Activated CD8-positive, alpha-beta memory T cell treated with anti-CD3 and anti-CD28 coated beads, Interleukin-2, amount 50 U/mL, for 1 hour (primary cell): Measurements from ENCODE around the gene SPATS1.
"Not testable (repeated sequence)": the region's sequence is repeated elsewhere in the genome, so short reads cannot be mapped to it uniquely, and the experiment has no call there.

Source experiments
- DNase-seq: peaks from one replicate; pipeline ENCODE4 v3.0.0-alpha.2; 2020; ENCODE audit errors: extremely low read depth

The SPATS1 gene

DNA sequence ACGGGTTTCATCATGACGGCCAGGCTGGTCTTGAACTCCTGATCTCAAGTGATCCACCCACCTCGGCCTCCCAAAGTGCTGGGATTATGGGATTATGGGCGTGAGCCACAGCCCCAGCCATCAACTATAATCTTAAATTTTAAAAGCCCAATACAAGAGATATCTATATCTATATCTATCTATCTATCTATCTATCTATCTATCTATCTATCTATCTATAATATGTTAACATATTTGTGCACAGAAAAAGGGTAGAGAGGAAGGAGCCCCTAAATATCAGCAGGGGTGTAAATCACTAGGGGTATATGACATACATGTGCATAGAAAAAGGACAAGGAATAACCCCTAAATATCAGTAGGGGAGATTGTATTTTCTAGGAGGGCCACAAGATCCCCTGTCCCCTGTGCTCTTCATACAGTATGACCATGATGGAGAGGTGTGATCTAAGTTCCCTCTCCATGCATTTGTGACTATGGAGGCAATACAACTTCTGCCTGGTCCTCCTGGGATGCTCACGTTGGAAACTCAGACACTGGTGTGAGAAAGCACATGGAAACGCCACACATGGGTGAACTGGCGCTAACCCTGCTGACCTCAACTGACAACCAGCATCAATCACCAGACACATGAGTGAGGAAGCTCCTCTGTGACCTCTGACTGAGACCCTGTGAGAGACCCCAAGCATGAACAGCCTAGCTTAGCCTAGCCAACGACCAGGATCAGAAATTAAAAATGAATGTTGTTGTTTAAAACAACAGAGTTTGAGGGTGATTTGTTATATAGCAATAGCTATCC, 1.2 kb upstream of the SPATS1 start:
- no peak for DNase-seq

DNA sequence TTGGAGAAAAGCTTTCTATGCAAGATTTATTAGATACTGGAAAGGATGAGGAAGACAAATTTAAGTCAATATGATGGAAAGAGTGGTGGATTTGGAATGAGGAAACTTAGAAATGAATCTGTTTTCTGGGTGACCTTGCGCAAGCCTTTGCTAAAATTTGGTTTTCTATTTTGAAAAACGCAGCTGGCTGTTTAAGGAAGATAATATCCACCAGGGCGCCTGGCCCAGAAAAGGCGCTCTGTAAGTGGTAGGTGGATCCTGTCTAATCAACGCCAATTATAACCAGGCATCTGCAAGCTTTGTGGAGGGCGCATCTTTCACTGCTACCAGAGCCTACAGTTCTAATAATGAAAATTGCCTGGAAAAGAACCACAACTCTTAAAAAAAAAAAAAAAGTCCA, 398 bp upstream of the SPATS1 start:
- no peak for DNase-seq

DNA sequence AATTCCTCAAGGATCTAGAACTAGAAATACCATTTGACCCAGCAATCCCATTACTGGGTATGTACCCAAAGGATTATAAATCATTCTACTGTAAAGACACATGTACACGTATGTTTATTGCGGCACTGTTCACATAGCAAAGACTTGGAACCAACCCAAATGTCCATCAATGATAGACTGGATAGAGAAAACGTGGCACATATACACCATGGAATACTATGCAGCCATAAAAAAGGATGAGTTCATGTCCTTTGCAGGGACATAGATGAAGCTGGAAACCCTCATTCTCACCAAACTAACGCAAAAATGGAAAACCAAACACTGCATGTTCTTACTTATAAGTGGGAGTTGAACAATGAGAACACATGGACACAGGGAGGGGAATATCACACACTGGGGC, 4.4 kb downstream of the SPATS1 start:
- not testable (repeated sequence) for DNase-seq

DNA sequence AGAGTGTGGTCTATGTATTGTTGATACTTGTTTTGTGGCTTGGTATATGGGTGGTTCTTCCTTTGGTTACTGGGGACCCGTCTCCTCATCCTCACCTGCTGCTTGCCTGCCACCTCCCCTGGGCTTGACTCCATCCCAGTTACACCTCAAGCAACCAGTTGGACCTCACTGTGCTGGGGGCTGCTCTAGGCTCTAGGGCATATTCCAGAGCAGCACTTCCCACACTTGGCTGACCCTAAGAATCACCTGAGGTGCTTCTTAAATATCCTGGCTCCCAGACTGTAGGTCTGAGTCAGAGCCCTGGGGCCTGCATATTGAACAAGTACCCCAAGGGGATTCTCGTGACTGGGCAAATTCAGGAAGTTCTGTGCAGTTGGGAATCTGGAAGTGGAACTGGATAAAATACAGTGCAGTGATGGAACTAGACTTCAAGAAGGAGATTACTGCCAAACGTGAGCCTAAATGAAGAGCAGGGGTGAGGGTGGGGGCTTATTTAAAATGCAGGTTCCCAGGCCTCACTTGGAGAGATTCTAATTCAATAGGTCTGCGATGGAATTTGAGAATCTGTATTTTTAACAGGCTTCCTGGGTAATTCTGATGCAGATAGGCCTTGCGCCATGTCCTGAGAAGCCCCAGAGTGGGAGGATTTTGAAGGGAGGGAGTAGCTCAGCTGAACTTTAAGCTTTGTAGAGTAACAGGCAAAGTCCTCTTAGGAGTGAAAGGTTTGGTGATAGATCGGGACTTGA, 7.6 kb downstream of the SPATS1 start:
- DNase-seq = no peak

DNA sequence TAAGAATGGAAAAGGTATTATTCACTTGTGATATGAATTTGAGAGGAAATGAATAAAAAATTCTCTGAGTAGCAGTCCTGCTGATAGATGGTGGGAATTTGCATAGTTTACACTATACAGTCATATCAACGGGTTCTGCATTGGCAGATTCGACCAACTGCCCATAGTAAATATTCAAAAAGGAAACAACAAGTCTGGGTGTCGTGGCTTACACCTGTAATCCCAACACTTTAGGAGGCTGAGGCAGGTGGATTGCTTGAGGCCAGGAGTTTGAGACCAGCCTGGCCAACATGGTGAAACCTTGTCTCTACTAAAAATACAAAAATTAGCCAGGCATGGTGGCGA, 8.2 kb downstream of the SPATS1 start:
- DNase-seq = not testable (repeated sequence)

DNA sequence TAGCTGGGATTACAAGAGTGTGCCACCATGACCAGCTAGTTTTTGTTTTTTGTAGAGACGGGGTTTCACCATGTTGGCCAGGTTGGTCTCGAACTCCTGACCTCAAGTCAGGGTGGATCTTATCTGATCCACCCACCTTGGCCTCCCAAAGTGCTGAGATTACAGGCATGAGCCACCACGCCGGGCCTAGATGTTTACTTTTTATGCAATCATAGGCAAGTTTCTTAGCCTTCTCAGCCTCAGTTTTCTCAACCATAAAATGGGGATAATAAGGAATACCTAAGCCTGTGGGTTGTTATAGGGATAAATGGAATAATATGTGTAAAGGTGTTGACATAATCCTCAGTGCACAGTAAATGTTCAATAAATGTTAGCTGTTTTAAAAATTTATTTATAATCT, 9.8 kb downstream of the SPATS1 start:
- no peak for DNase-seq

DNA sequence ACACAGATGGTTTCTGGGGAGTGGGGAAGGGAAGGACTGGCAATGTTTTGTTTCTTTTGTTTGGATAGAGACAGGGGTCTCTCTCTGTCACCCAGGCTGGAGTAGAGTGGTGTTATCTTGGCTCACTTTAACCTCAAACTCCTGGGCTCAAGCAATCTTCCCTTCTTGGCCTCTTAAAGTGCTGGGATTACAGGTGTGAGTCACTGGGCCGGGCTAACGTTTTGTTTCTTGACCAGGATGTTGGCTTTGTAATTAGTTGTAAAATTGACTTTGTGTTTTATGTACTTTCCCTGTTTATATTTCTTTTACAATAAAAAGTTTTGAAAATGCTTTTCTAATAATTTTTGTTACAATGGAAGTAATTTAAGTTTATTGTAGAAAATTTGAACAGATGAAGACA, 10.9 kb downstream of the SPATS1 start:
- DNase-seq = no peak

DNA sequence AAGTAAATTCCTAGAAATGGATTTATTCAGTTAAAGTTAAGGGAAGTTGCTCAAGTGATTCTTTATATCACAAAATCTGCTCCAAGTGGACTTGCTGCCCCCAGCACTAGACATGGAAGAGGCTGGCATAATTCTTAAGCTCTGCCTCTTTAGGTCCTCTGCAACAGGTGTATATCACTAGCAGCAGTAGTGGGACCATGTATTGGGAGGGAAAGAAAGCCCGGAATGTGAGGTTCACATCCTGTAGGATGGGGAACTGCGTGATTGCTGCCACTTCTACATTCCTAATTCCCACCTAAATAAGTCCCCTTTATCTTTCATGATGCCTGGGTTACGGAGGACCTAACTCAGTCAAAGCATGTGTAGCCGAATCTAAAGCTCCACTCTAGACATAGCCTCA, 13.2 kb downstream of the SPATS1 start:
- DNase-seq = no peak

DNA sequence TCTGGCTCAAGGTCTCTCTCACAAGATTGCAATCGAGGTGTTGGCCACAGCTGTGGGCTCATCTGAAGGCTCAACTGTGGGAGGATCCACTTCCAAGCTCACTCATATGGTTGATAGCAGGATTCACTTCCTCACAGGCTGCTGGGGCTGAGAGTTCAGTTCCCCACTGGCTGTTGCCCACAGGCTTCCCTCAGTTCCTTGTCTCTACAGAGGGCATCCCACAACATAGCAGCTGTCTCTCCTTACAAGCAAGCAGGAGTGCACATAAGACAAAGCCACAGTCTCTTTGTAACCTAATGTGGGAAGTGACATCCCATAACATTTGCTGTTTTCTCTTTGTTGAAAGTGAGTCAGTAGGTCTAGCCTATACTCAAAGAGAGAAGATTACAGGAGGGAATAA, 14.0 kb downstream of the SPATS1 start:
- no peak for DNase-seq

DNA sequence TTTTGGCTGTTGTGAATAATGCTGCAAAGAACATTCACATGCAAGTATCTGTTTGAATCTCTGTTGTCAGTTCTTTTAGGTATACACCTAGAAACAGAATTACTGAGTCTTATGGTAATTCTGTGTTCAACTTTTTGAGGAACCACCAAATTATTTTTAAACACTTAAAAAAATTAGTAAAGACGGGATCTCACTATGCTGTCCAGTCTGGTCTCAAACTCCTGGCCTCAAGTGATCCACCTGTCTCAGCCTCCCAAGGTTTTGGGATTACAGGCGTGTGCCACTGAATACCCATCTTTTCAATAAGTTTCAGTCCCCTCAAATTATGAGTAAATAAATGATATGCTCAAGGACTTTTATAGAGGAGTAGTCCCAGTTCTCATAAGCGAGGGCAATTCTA, 17.5 kb downstream of the SPATS1 start:
- no peak for DNase-seq

DNA sequence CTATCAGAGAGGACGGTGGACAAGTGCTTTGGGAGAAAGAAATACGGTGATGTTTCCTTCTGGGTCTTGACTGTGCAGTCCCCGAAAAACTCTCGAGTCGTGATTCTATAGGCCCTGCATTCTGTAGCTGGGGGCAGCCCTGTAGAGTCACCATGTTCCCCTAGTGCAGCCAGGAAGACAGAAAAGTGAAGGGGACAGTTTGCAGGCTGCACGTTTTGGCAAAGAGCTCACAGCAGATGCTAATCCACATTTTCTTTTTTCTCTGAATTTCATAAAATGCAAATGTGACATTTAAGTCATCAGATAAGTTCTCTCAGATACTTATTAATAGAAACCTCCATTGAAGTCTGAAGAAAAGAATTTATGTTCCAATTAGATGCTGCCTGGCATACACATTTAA, 19.5 kb downstream of the SPATS1 start:
- DNase-seq = no peak

DNA sequence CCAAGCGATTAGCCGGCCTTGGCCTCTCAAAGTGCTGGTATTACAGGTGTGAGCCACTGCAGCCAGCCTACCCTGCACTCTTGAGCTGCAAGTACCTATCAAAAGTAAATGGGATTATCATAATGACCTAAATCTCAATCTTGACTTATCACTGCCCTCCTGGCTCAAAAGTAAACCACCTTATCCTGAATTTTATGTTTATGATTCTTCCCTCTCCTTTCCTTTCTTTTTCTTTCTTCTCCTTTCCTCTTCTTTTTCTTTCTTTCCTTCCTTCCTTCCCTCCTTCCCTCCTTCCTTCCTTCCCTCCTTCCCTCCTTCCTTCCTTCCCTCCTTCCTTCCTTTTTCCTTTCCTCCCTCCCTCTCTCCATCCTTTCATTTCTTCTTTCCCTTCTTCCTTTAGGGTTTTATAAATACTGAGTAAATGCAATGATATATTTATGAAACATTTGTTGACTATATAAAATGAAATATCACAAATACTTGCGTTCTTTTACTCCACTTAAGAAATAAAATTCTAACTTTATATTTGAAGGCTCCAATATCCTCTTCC, 21.0 kb downstream of the SPATS1 start:
- DNase-seq = no peak

DNA sequence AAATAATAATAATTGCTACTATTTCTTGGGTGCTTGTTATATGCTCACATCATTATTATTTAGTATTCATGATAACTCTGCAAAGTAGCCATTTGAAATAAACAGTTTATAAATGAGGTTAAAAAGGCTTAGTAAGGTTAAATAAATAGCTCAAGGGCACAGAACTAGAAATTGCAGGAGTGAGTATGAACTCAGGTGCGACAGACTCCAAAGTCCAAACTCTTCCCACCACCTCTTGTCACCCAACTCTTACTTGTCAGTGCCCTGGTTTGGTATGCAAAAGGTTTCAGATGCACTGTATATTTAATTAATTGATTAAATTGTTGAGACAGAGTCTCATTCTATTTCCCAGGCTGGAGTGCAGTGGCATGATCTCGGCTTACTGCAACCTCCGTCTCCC, 24.3 kb downstream of the SPATS1 start:
- no peak for DNase-seq

DNA sequence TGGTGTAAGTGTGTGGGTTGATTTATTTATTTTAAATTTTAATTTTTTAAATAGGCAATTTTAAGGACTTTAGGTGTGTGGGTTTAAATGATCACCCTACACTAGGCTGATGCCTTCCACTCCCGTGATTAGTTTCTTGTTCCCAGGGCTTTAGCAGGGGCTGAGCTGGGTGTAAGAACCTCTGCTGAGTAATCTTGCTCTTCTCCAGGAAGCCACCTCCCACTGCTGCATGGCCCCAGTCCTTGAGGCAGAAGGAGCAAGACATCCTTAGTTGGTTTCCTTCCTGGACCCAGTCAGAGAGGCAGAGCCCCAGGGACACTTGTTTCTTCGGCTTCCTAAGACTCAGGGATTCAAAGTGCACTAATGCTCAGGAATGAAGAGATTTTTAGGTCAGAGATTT, 25.2 kb downstream of the SPATS1 start:
- DNase-seq = no peak

DNA sequence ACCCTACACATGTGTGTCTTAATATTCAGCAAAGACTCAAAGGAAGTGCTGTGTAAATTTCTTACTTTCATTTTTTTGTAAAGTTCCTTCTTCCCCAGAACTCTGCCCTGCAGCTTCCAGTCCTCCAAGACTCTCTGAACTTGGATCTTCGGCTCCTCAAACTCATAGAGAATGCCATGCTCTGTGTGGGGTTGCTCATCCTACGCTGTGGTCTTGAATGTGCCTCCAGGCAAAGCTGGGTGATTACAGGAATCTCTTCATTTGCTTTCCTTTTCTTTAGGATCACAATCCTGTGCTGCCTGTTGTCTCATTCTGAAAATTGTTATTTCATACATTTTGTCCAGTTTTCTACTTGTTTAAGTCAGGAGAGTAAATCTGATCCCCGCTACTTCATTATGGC, 30.6 kb downstream of the SPATS1 start:
- no peak for DNase-seq

DNA sequence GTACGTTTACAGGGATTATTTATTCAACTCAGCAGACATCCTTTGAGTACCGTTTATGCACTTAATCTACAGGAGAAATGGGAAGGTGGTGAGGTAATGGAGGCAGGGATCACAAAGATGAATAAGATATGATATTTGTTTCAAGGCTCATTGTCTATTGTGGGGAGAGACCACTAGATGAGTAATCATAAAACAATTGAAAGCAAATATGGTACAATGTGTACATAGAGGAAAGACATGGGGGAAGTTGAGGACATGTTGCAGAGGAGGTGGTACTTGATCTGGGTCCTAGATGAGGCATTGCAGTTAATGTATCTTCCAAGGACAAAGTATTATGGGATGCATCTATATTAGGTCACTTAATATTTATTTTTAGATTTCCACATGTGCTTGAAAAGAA, 31.3 kb downstream of the SPATS1 start:
- DNase-seq = no peak

DNA sequence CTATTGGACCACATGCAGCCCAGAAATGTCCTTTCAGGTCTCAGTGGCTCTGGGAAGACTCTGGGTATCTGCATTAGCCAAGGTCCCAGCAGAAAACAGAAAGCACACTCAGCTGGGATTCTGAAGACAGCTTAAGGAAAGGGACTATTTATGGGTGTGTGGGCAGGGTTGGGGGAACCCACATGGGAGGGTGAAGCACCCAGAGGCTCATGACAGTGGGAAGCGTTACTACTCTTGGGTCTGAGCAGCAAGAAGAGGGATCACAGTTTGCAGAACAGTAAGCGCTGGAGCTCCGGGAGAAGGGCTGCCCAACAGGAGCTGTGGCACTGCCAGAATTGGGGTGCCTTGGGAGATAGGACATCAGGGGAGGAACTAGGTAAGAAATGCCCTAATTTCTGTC, 32.6 kb downstream of the SPATS1 start:
- DNase-seq = no peak

DNA sequence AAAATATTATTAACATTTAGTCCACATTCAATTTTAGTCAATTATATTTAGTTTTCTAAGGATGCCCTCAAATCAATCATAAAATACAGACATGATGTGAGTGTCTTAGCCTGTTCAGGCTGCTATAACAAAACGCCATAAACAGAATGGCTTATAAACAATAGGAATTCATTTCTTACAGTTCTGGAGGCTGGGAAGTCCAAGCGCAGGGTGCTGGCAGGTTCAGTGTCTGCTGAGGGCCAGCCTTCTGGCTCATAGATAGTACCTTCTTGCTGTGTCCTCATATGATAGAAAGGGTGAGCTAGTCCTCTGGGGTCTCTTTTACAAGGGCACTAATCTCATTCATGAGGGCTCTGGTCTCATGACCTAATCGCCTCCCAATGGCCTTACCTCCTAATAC, 35.0 kb downstream of the SPATS1 start:
- DNase-seq = no peak

DNA sequence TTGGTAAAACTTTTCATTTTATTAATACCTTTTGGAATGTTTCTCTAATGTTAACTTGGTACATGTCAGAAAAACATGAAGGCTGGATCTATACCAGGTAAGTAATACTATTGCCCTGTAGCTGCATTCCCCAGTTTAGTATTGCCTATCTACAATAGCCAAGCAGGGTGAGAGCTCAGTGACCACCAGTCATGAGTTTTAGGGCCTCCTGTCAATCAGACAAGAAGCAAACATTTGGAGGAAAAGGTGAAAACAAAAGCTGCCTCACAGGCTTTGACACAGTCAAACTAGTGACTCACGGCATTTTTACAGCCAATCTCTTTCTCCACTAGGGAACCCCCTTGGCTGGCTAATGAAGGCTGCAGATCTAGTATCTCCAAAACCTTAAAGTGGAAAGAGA, 35.5 kb downstream of the SPATS1 start:
- DNase-seq = no peak

DNA sequence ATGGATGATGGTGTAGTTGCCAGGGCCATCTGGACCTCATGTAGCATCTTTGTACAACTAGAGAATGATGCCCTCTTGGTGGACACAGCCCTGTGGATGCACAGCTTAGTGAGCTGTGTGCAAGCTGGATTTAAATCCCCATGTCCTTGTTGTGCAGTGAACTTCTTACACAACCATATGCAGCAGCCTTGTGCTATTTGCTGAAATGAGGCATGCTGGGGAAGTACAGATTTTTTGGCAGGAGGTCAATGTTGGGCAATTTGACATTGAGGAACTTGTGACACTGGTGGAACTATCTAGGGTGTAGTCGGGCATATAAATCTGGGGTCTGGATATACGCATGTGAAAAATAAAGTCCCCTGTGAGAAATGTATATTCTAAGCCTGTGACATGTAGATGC, 39.3 kb downstream of the SPATS1 start:
- DNase-seq = no peak

DNA sequence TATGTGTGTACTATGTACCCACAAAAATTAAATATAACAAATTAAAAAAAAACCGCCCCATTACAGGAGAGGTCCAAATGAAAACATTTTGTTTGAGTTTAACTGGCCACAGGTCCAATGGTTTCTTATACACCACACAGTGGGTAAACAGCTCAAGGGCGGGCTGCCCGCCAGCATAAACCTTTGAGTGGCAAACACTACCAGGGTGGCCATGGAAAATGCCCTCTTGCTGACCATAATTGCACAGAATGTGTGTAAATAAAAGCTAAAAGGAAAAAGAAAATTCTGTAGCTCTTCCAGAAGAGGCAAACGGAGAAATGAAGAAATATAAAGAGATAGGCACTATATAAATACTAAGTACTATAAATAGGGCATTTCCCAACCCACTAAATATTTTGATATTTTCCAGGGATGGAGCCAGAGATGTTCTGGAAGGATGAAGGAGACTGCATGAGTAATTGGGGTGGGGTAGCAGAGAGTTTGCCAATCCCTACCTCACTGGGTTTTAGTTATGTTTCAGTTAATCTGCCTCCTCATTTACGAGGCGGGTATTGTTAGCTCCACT, 44.0 kb downstream of the SPATS1 start:
- DNase-seq = no peak

DNA sequence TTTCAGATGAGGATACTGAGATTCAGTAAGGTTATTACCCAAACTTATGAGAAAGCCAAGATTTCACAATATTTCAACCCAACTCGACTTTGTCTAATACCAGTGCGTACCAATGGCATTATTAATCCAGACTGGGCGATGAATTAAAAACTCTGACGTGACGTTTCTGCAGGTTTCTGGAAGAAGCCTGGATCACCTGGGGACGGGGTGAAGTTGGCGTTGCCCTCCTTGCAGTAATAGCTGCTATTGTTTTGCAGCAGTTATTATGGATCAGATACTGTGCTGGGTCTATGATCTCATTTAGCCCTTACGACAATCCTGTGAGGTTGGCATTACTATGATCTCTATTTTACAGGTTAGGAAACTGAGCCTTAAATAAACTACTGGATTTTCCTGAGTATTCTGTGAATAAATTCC, 44.5 kb downstream of the SPATS1 start:
- no peak for DNase-seq
